Gastrocnemius medialis (tissue), 4 donors: ENCODE data around the gene TMEM164.

ENCODE experiments used
- CTCF ChIP-seq, 5 experiments: fragments of 450-650 bp in 3 of 5; fragments of 200-600 bp in 2 of 5; sonication (generic) in 2 of 5; IDR thresholded peaks in 4 of 5; conservative IDR thresholded peaks in 1 of 5; 1 replicate in 4 of 5; 2 replicates in 1 of 5; pipeline ENCODE4 v1.5.1; 2016 to 2019; ENCODE audit warnings: antibody characterized with exemption in 5 of 5, mild to moderate bottlenecking in 3 of 5, moderate library complexity in 3 of 5
- POLR2A ChIP-seq, 2 donors: fragments of 450-650 bp; IDR thresholded peaks; one replicate each; pipeline ENCODE4 v1.6.1; 2017; ENCODE audit warnings: antibody characterized with exemption in 2 of 2, mild to moderate bottlenecking in 2 of 2, moderate library complexity in 2 of 2

- TF ChIP-seq CTCF (IDR thresholded peaks at IDR 0.05 in 4 of 5, conservative IDR thresholded peaks at IDR 0.05 in 1 of 5): no peak
- no peak for TF ChIP-seq POLR2A (IDR thresholded peaks at IDR 0.05)
Measured at GRCh38 chrX:110025395-110025794, 22.5 kb downstream of the TMEM164 start.
